Keratinocyte (primary cell): ENCODE data around the gene CACNA1B. TPM values are rescaled to one million over a fixed set of nuclear protein-coding genes. Genes with fewer than 3 reads are reported as not detected.

Source experiments
- DNase-seq: peaks from one replicate; pipeline ENCODE4 v3.0.0-alpha.2; 2011; ENCODE audit warnings: low read depth, missing footprints, low spot score
- FAIRE-seq: peaks from 2 replicates; lab custom pipeline; 2011; peaks lifted over from hg19 to GRCh38; lab: Jason Lieb, UNC
- H2AFZ ChIP-seq: 2 replicates; pipeline ENCODE4 v1.6.0; 2012; ENCODE audit warnings: low read length, control low read depth, inconsistent platforms; ENCODE audit not compliant: control insufficient read depth
- H3K27ac ChIP-seq: 2 replicates; pipeline ENCODE4 v1.5.1; 2011; ENCODE audit warnings: low read length; ENCODE audit not compliant: control insufficient read depth, insufficient read depth
- H3K27me3 ChIP-seq: 3 replicates; pipeline ENCODE4 v1.6.0; 2011; ENCODE audit warnings: low read length; ENCODE audit not compliant: control insufficient read depth, insufficient read depth; ENCODE audit errors: extremely low read depth
- H3K36me3 ChIP-seq, 2 experiments: 2 replicates in 1 of 2; 3 replicates in 1 of 2; pipeline ENCODE4 v1.5.1; 2011; ENCODE audit warnings: low read length in 2 of 2, mild to moderate bottlenecking in 1 of 2; ENCODE audit not compliant: control insufficient read depth in 2 of 2, insufficient read depth in 2 of 2; ENCODE audit errors: extremely low read depth in 1 of 2
- H3K4me1 ChIP-seq: 3 replicates; pipeline ENCODE4 v1.5.1; 2011; ENCODE audit warnings: low read length; ENCODE audit not compliant: control insufficient read depth, insufficient read depth; ENCODE audit errors: extremely low read depth
- H3K4me2 ChIP-seq: 3 replicates; pipeline ENCODE4 v1.6.0; 2011; ENCODE audit warnings: low read depth, low read length; ENCODE audit not compliant: control insufficient read depth, insufficient read depth; ENCODE audit errors: extremely low read depth
- H3K4me3 ChIP-seq, 3 experiments: fragments of 200-600 bp in 1 of 3; sonication (generic) in 1 of 3; 2 replicates in 2 of 3; 3 replicates in 1 of 3; pipeline ENCODE4 v1.5.1; 2011 to 2016; ENCODE audit warnings: low read length in 3 of 3, mild to moderate bottlenecking in 3 of 3, control low read depth in 2 of 3, inconsistent platforms in 1 of 3, low read depth in 1 of 3, mixed read lengths in 1 of 3, mixed run types in 1 of 3, moderate library complexity in 1 of 3; ENCODE audit not compliant: control insufficient read depth in 2 of 3, insufficient read depth in 2 of 3; ENCODE audit errors: extremely low read depth in 1 of 3
- H3K79me2 ChIP-seq: 2 replicates; pipeline ENCODE4 v1.6.0; 2012; ENCODE audit warnings: low read length; ENCODE audit not compliant: control insufficient read depth, insufficient read depth
- H3K9ac ChIP-seq: 3 replicates; pipeline ENCODE4 v1.6.0; 2011; ENCODE audit warnings: low read length; ENCODE audit not compliant: control insufficient read depth, insufficient read depth; ENCODE audit errors: extremely low read depth
- H3K9me1 ChIP-seq: 3 replicates; pipeline ENCODE4 v1.6.0; 2011; ENCODE audit warnings: low read length; ENCODE audit not compliant: control insufficient read depth, insufficient read depth; ENCODE audit errors: extremely low read depth
- H3K9me3 ChIP-seq: 2 replicates; pipeline ENCODE4 v1.5.1; 2012; ENCODE audit warnings: low read depth, low read length; ENCODE audit not compliant: control insufficient read depth
- H4K20me1 ChIP-seq: 3 replicates; pipeline ENCODE4 v1.6.0; 2011; ENCODE audit warnings: low read length; ENCODE audit not compliant: control insufficient read depth, insufficient read depth; ENCODE audit errors: extremely low read depth
- EZH2 ChIP-seq: IDR thresholded peaks from one replicate; pipeline ENCODE4 v1.6.1; 2012; ENCODE audit warnings: inconsistent platforms, mild to moderate bottlenecking, low read length, moderate library complexity
- dilution Hi-C: fragments of 300-500 bp; cut with MboI; formaldehyde crosslinking; loops from one replicate; pipeline ENCODE4 v1.7.0; 2020; ENCODE audit warnings: low sequenced_read_pairs; ENCODE audit not compliant: extremely low pct_ligation_motif_present
- polyA plus RNA-seq, 5 experiments: library from polyadenylated mRNA; depleted of rRNA in 3 of 5; stranded (reverse) in 3 of 5; stranded (forward) in 1 of 5; unstranded in 1 of 5; fragments of >200 nt; gene quantifications; 1 replicate in 1 of 5; 2 replicates in 3 of 5; 3 replicates in 1 of 5; pipeline versions ENCODE4 v1.2.1 to v1.2.3, GENCODE V29; 2011 to 2012; ENCODE audit warnings: missing spikeins in 2 of 5, low read depth in 1 of 5, low replicate concordance in 1 of 5
- TF ChIP-seq, protein P1 (sequence below), 3 experiments: IDR thresholded peaks in 1 of 3; conservative IDR thresholded peaks in 1 of 3; optimal IDR thresholded peaks in 1 of 3; 2 replicates in 2 of 3; 3 replicates in 1 of 3; pipeline versions ENCODE3 to v1.5.1; 2011; ENCODE audit warnings: low read length in 3 of 3, mild to moderate bottlenecking in 3 of 3, moderate library complexity in 2 of 3, control low read depth in 1 of 3, inconsistent platforms in 1 of 3; ENCODE audit not compliant: insufficient read depth in 2 of 3; ENCODE audit errors: extremely low read depth in 1 of 3

Gene CACNA1B
- polyA plus RNA-seq, 1 donor (not counting 4 experiments of a cell fraction or from before 2014, with no cell fraction given) = 0.01 TPM

GRCh38 chr9:137876269-137876668 lies 1.3 kb upstream of the CACNA1B start:
- Histone ChIP-seq H3K27me3 (peaks cover 12% of the 10 kb centered on the region), H3K4me3 (no peak overlapping the region), H4K20me1 (no peaks in the 10 kb centered on the region), H3K4me1 (no peaks in the 10 kb centered on the region), H3K9me3 (peaks cover 2% of the 10 kb centered on the region), H3K27ac (no peak overlapping the region), H2AFZ (no peak overlapping the region), H3K36me3 (no peaks in the 10 kb centered on the region), H3K9me1 (no peaks in the 10 kb centered on the region), H3K9ac (no peak overlapping the region), H3K4me2 (no peak overlapping the region), H3K79me2 (no peaks in the 10 kb centered on the region)
- dilution Hi-C loops = no loop called here
- TF ChIP-seq, protein P1, sequence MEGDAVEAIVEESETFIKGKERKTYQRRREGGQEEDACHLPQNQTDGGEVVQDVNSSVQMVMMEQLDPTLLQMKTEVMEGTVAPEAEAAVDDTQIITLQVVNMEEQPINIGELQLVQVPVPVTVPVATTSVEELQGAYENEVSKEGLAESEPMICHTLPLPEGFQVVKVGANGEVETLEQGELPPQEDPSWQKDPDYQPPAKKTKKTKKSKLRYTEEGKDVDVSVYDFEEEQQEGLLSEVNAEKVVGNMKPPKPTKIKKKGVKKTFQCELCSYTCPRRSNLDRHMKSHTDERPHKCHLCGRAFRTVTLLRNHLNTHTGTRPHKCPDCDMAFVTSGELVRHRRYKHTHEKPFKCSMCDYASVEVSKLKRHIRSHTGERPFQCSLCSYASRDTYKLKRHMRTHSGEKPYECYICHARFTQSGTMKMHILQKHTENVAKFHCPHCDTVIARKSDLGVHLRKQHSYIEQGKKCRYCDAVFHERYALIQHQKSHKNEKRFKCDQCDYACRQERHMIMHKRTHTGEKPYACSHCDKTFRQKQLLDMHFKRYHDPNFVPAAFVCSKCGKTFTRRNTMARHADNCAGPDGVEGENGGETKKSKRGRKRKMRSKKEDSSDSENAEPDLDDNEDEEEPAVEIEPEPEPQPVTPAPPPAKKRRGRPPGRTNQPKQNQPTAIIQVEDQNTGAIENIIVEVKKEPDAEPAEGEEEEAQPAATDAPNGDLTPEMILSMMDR (optimal IDR thresholded peaks at IDR 0.05 in 1 of 3, IDR thresholded peaks at IDR 0.05 in 1 of 3, conservative IDR thresholded peaks at IDR 0.05 in 1 of 3; ENCODE audit: extremely low read depth in 1 of 3, insufficient read depth in 2 of 3, low read length in 3 of 3) = no peak
- no peak for TF ChIP-seq EZH2
- FAIRE-seq (no peak), DNase-seq (no peak)

GRCh38 chr9:137876781-137877386 lies 698 bp upstream of the CACNA1B start:
- dilution Hi-C loops = no loop called here

More at GRCh38 chr9:137876781-137877386, 698 bp upstream of the CACNA1B start:
- no peaks in the 10 kb centered on the region for H4K20me1 ChIP-seq
- TF ChIP-seq, protein P1 (optimal IDR thresholded peaks at IDR 0.05 in 1 of 3, IDR thresholded peaks at IDR 0.05 in 1 of 3, conservative IDR thresholded peaks at IDR 0.05 in 1 of 3; ENCODE audit: extremely low read depth in 1 of 3, insufficient read depth in 2 of 3, low read length in 3 of 3) = no peak
- TF ChIP-seq EZH2 = no peak
- H3K9me1 ChIP-seq = no peaks in the 10 kb centered on the region
- no peak overlapping the region for H3K9ac ChIP-seq
- DNase-seq = no peak
- H3K36me3 ChIP-seq = no peaks in the 10 kb centered on the region
- no peak overlapping the region for H3K27ac ChIP-seq
- H3K79me2 ChIP-seq = no peaks in the 10 kb centered on the region
- no peak for FAIRE-seq
- peaks cover 12% of the 10 kb centered on the region for H3K27me3 ChIP-seq
- H3K4me1 ChIP-seq = no peaks in the 10 kb centered on the region
- H2AFZ ChIP-seq = no peak overlapping the region
- H3K9me3 ChIP-seq = peaks cover 2% of the 10 kb centered on the region
- no peak overlapping the region for H3K4me3 ChIP-seq
- no peak overlapping the region for H3K4me2 ChIP-seq
